ENCODE data around the gene CCDC30.

The CCDC30 gene

GRCh38 chr1:42420121-42420520, 43.0 kb upstream of the CCDC30 start:
- Histone ChIP-seq H3K27ac (no peak overlapping the region), H3K4me1 (no peaks in the 10 kb centered on the region), H3K27me3 (peaks cover 0 to 17% of the 10 kb centered on the region in 2 donors), H3K36me3 (no peaks in the 10 kb centered on the region), H3K9me3 (no peaks in the 10 kb centered on the region), H3K4me3 (no peak overlapping the region)
- DNase-seq = no peak
- TF ChIP-seq, protein P1, sequence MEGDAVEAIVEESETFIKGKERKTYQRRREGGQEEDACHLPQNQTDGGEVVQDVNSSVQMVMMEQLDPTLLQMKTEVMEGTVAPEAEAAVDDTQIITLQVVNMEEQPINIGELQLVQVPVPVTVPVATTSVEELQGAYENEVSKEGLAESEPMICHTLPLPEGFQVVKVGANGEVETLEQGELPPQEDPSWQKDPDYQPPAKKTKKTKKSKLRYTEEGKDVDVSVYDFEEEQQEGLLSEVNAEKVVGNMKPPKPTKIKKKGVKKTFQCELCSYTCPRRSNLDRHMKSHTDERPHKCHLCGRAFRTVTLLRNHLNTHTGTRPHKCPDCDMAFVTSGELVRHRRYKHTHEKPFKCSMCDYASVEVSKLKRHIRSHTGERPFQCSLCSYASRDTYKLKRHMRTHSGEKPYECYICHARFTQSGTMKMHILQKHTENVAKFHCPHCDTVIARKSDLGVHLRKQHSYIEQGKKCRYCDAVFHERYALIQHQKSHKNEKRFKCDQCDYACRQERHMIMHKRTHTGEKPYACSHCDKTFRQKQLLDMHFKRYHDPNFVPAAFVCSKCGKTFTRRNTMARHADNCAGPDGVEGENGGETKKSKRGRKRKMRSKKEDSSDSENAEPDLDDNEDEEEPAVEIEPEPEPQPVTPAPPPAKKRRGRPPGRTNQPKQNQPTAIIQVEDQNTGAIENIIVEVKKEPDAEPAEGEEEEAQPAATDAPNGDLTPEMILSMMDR (IDR thresholded peaks at IDR 0.05) = no peak
- intact Hi-C loops (cut with DNase I; ENCODE audit: low total_unique reads) = no loop called here

GRCh38 chr1:42420911-42421585, 42.0 kb upstream of the CCDC30 start:
- H3K4me1 ChIP-seq = no peaks in the 10 kb centered on the region

GRCh38 chr1:42422737-42423136, 40.3 kb upstream of the CCDC30 start:
- Histone ChIP-seq H3K4me3 (no peak overlapping the region), H3K27ac (no peak overlapping the region), H3K27me3 (peaks cover 0 to 17% of the 10 kb centered on the region in 2 donors), H3K9me3 (no peaks in the 10 kb centered on the region), H3K36me3 (no peaks in the 10 kb centered on the region), H3K4me1 (no peaks in the 10 kb centered on the region)
- intact Hi-C loops (cut with DNase I; ENCODE audit: low total_unique reads) = no loop called here
- TF ChIP-seq, protein P1 (IDR thresholded peaks at IDR 0.05) = no peak
- DNase-seq = no peak

More at GRCh38 chr1:42420911-42421585, 42.0 kb upstream of the CCDC30 start:
- intact Hi-C loops (cut with DNase I; ENCODE audit: low total_unique reads) = no loop called here
- Histone ChIP-seq H3K36me3 (no peaks in the 10 kb centered on the region), H3K27ac (no peak overlapping the region), H3K9me3 (no peaks in the 10 kb centered on the region), H3K27me3 (peaks cover 0 to 17% of the 10 kb centered on the region in 2 donors), H3K4me3 (no peak overlapping the region)
- no peak for DNase-seq
- TF ChIP-seq, protein P1 (IDR thresholded peaks at IDR 0.05) = no peak

GRCh38 chr1:42423681-42424080, 39.4 kb upstream of the CCDC30 start:
- Histone ChIP-seq H3K9me3 (no peaks in the 10 kb centered on the region), H3K36me3 (no peaks in the 10 kb centered on the region), H3K27me3 (peaks cover 0 to 17% of the 10 kb centered on the region in 2 donors), H3K27ac (no peak overlapping the region), H3K4me3 (no peak overlapping the region), H3K4me1 (no peaks in the 10 kb centered on the region)
- intact Hi-C loops (cut with DNase I; ENCODE audit: low total_unique reads) = no loop called here
- DNase-seq = no peak
- TF ChIP-seq, protein P1 (IDR thresholded peaks at IDR 0.05) = no peak

GRCh38 chr1:42424201-42424600, 38.9 kb upstream of the CCDC30 start:
- H3K27me3 ChIP-seq = peaks cover 0 to 17% of the 10 kb centered on the region in 2 donors
- no peak for DNase-seq
- TF ChIP-seq, protein P1 (IDR thresholded peaks at IDR 0.05) = no peak
- no peaks in the 10 kb centered on the region for H3K36me3 ChIP-seq
- no peak overlapping the region for H3K27ac ChIP-seq
- no peaks in the 10 kb centered on the region for H3K9me3 ChIP-seq
- intact Hi-C loops (cut with DNase I; ENCODE audit: low total_unique reads) = no loop called here
- H3K4me1 ChIP-seq = no peaks in the 10 kb centered on the region
- H3K4me3 ChIP-seq = no peak overlapping the region

Measured in tibial artery (tissue), 4 donors.